Esophagus (tissue), 2 donors: ENCODE results near the gene RGS7. TPM values are rescaled to one million over a fixed set of nuclear protein-coding genes. Genes with fewer than 3 reads are reported as not detected.
"Not testable (repeated sequence)": the region's sequence is repeated elsewhere in the genome, so short reads cannot be mapped to it uniquely, and the experiment has no call there.

Experiments
- H3K27ac ChIP-seq, 2 donors: one replicate each; pipeline ENCODE4 v1.5.1; 2013; ENCODE audit warnings: low read depth in 2 of 2, mild to moderate bottlenecking in 2 of 2, inconsistent platforms in 1 of 2, low read length in 1 of 2, moderate library complexity in 1 of 2
- H3K27me3 ChIP-seq, 2 donors: one replicate each; pipeline ENCODE4 v1.6.1; 2013; ENCODE audit warnings: low read length in 2 of 2, control low read depth in 1 of 2, mild to moderate bottlenecking in 1 of 2; ENCODE audit not compliant: insufficient read depth in 2 of 2, control insufficient read depth in 1 of 2
- H3K36me3 ChIP-seq, 2 donors: one replicate each; pipeline ENCODE4 v1.6.1; 2013; ENCODE audit warnings: low read length in 1 of 2; ENCODE audit not compliant: control insufficient read depth in 2 of 2, insufficient read depth in 2 of 2
- H3K4me1 ChIP-seq, 2 donors: one replicate each; pipeline ENCODE4 v1.6.1; 2013; ENCODE audit warnings: low read length in 1 of 2; ENCODE audit not compliant: control insufficient read depth in 2 of 2, insufficient read depth in 2 of 2
- H3K4me3 ChIP-seq, 2 donors: one replicate each; pipeline ENCODE4 v1.5.1; 2013; ENCODE audit warnings: low read length in 2 of 2, mild to moderate bottlenecking in 2 of 2, low read depth in 1 of 2, moderate library complexity in 1 of 2
- H3K9me3 ChIP-seq, 2 donors: one replicate each; pipeline ENCODE4 v1.6.1; 2013; ENCODE audit warnings: mild to moderate bottlenecking in 2 of 2, low read depth in 1 of 2, low read length in 1 of 2, moderate library complexity in 1 of 2; ENCODE audit not compliant: control insufficient read depth in 2 of 2, insufficient read depth in 1 of 2
- WGBS, 2 donors: extraction: QIAGEN DNeasy Blood & Tissue Kit; methylation state at CpG; one replicate each; pipeline ENCODE4 v1.1.7; 2013; 5-methylcytosine and 5-hydroxymethylcytosine counted together
- polyA plus RNA-seq, 2 donors: library from polyadenylated mRNA; stranded (reverse); fragments of 200-250 nt; gene quantifications; one replicate each; pipeline ENCODE4 v1.2.3, GENCODE V29; 2013
- donor health status: healthy with polysubstance abuse.
- donor health status: Bipolar disorder and iron deficiency.

RGS7 gene
- polyA plus RNA-seq, 2 donors, result 0.02 TPM; not detected in 1

- Histone ChIP-seq H3K9me3 (no peaks in the 10 kb centered on the region), H3K4me1 (no peaks in the 10 kb centered on the region), H3K27ac (no peak overlapping the region), H3K27me3 (no peaks in the 10 kb centered on the region), H3K4me3 (no peak overlapping the region), H3K36me3 (no peaks in the 10 kb centered on the region)
- WGBS, 2 donors, result 71 to 73% methylated on average over 5 of the region's 5 CpGs
These were observed 365.8 kb downstream of the RGS7 start for GRCh38 chr1:240991230-240991629.

DNA sequence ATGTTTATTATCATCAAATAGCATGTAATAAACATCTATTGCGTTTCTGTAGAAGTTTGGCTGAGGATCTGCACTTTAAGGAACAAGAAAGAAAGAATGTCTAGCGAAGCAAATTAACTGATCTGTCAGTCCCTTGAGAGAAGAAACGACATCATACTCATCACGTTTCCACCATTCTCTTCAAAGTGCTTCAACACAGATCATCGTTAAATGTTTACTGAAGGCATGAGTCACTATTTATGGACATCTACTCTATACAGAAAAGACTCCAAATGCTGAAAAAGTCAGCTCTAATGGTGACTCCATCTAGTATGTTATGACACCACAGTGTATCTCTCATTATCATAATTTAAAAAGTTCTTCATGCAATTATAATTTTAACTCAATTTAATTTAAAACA, 369.1 kb downstream of the RGS7 start:
- H3K4me3 ChIP-seq, result no peak overlapping the region
- H3K4me1 ChIP-seq, result no peaks in the 10 kb centered on the region
- no peaks in the 10 kb centered on the region for H3K36me3 ChIP-seq
- no peaks in the 10 kb centered on the region for H3K27me3 ChIP-seq
- no peak overlapping the region for H3K27ac ChIP-seq
- H3K9me3 ChIP-seq, result no peaks in the 10 kb centered on the region
- 46 to 48% methylated on average over 5 of the region's 5 CpGs for WGBS, 2 donors

GRCh38 chr1:240985081-240985480, 371.9 kb downstream of the RGS7 start:
- no peaks in the 10 kb centered on the region for H3K36me3 ChIP-seq
- H3K27me3 ChIP-seq, result no peaks in the 10 kb centered on the region
- H3K27ac ChIP-seq, result no peak overlapping the region
- WGBS, 2 donors, result 75 to 80% methylated on average over 5 of the region's 5 CpGs
- H3K4me1 ChIP-seq, result no peaks in the 10 kb centered on the region
- no peaks in the 10 kb centered on the region for H3K9me3 ChIP-seq
- no peak overlapping the region for H3K4me3 ChIP-seq

- no peaks in the 10 kb centered on the region for H3K27me3 ChIP-seq
- no peak overlapping the region for H3K27ac ChIP-seq
- H3K9me3 ChIP-seq, result no peaks in the 10 kb centered on the region
- WGBS, 2 donors, result 48 to 56% methylated on average over 1 of the region's 1 CpG
- H3K4me1 ChIP-seq, result no peaks in the 10 kb centered on the region
- H3K4me3 ChIP-seq, result no peak overlapping the region
- no peaks in the 10 kb centered on the region for H3K36me3 ChIP-seq
These were observed 376.7 kb downstream of the RGS7 start for GRCh38 chr1:240980342-240980741.

DNA sequence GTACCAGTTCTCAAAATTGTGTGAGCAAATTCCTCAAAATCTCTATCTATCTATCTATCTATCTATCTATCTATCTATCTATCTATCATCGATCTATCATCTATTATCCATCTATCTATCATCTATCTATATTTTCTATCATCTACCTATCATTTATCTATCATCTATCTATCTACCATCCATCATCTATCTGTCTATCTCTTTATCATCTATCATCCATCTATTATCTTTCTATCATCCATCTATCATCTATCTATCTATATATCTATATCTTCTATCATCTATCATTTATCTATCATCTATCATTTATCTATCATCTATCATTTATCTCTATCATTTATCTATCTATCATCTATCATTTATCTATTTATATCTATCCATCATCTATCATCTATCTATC, 380.3 kb downstream of the RGS7 start:
- H3K4me1 ChIP-seq, result no peaks in the 10 kb centered on the region
- no peak overlapping the region for H3K27ac ChIP-seq
- 82% methylated on average over 1 of the region's 1 CpG for WGBS, 2 donors
- no peaks in the 10 kb centered on the region for H3K27me3 ChIP-seq
- no peaks in the 10 kb centered on the region for H3K9me3 ChIP-seq
- no peaks in the 10 kb centered on the region for H3K36me3 ChIP-seq
- no peak overlapping the region for H3K4me3 ChIP-seq

DNA sequence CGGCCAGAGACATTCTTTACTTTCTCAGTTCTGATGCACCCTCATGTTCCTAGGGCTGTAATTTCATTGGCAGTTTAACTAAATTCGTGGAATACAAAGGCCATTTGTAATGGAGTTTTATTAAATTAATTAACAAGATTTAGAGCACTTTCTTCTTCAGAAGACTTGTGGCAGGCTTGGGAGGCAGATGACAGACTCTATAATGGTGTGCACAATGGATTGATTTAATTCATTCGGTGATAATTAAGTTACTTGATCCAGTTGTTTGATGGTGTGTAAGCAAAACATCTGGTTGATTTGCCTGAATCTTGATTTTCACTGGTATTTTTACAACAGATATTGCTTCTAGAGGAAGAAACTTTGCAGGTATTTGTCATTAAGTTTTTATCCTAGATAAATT, 383.1 kb downstream of the RGS7 start:
- Histone ChIP-seq H3K4me3 (no peak overlapping the region), H3K9me3 (no peaks in the 10 kb centered on the region), H3K27me3 (no peaks in the 10 kb centered on the region), H3K27ac (no peak overlapping the region), H3K36me3 (no peaks in the 10 kb centered on the region), H3K4me1 (no peaks in the 10 kb centered on the region)
- WGBS, 2 donors, result 75 to 82% methylated on average over 3 of the region's 3 CpGs

DNA sequence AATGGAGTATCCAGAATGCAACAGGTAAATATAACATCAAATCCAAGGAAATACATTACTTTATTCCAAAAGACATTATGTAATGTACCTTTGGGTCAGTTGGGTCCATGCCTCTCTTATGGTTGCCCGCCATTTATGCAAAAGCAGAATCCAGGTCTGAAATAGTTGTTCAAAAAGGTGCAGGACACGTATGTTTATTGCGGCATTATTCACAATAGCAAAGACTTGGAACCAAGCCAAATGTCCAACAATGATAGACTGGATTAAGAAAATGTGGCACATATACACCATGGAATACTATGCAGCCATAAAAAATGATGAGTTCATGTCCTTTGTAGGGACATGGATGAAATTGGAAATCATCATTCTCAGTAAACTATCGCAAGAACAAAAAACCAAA, 384.9 kb downstream of the RGS7 start:
- H3K27me3 ChIP-seq, H3K36me3 ChIP-seq, H3K4me1 ChIP-seq, H3K9me3 ChIP-seq, H3K27ac ChIP-seq, H3K4me3 ChIP-seq: not testable (repeated sequence)
- 95 to 98% methylated on average over 3 of the region's 4 CpGs for WGBS, 2 donors

DNA sequence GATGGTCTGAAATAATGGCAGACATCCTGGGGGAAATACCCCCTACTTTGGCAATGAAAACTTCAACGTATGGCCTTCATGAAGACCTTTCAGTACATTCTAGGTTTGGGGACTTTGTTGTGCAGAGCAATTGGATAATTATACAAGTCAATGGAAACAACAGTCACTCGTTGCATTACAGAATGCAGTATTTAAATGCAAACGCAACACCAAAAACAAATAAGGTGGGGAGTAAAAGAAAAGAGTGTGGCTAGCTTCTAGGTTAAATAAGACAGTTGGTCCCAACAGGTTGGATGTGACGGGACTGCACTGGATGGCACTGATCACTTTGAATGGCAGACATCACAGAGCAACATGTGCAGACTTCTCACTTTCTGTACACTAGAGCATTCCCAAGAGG, 386.8 kb downstream of the RGS7 start:
- 73 to 75% methylated on average over 4 of the region's 4 CpGs for WGBS, 2 donors
- Histone ChIP-seq H3K9me3 (no peaks in the 10 kb centered on the region), H3K36me3 (no peaks in the 10 kb centered on the region), H3K4me1 (no peaks in the 10 kb centered on the region), H3K27ac (no peak overlapping the region), H3K4me3 (no peak overlapping the region), H3K27me3 (no peaks in the 10 kb centered on the region)

GRCh38 chr1:240968864-240969263, 388.1 kb downstream of the RGS7 start:
- Histone ChIP-seq H3K4me1 (no peaks in the 10 kb centered on the region), H3K27ac (no peak overlapping the region), H3K9me3 (no peaks in the 10 kb centered on the region), H3K36me3 (no peaks in the 10 kb centered on the region), H3K4me3 (no peak overlapping the region), H3K27me3 (no peaks in the 10 kb centered on the region)
- WGBS, 2 donors, result 75 to 87% methylated on average over 5 of the region's 5 CpGs

GRCh38 chr1:240967070-240967724, 389.8 kb downstream of the RGS7 start:
- H3K4me1 ChIP-seq, result no peaks in the 10 kb centered on the region
- no peak overlapping the region for H3K4me3 ChIP-seq
- 77 to 79% methylated on average over 10 of the region's 10 CpGs for WGBS, 2 donors
- no peaks in the 10 kb centered on the region for H3K27me3 ChIP-seq
- H3K9me3 ChIP-seq, result no peaks in the 10 kb centered on the region
- H3K36me3 ChIP-seq, result no peaks in the 10 kb centered on the region
- no peak overlapping the region for H3K27ac ChIP-seq
